Panc1 (cell line): Measurements from ENCODE around the gene B3GALT5. TPM values are rescaled to one million over a fixed set of nuclear protein-coding genes. Genes with fewer than 3 reads are reported as not detected.

Source experiments
- ATAC-seq: fragments of 200-7000 bp; cut with Tn5 transposase; 2 replicates; pipeline ENCODE4 v1.9.1; 2020; ENCODE audit warnings: mild to moderate bottlenecking, moderate library complexity
- BruUV-seq: library from RNA; stranded (reverse); fragments of 400-500 nt; replicated peaks from 2 replicates; lab custom pipeline; 2021; lab: Mats Ljungman, UMichigan
- CTCF ChIA-PET: fragments of 300-600 bp; sonication (Branson Sonifier 250); formaldehyde crosslinking; loops from one replicate; lab custom pipeline; 2022; ENCODE audit warnings: antibody characterized with exemption; lab: Charles Lee
- POLR2A ChIA-PET: fragments of 300-600 bp; sonication (Branson Sonifier 250); formaldehyde crosslinking; loops from one replicate; lab custom pipeline; 2022; ENCODE audit warnings: antibody characterized with exemption; lab: Charles Lee
- DNase-seq: peaks from one replicate; pipeline ENCODE4 v3.0.0-alpha.2; 2010; ENCODE audit warnings: low read depth, low spot score
- H3K27ac ChIP-seq: 2 replicates; pipeline ENCODE4 v1.5.1; 2011; ENCODE audit warnings: mild to moderate bottlenecking, low read length, inconsistent platforms
- H3K27me3 ChIP-seq: fragments of 200-500 bp; sonication (Bioruptor generic); 2 replicates; pipeline ENCODE4 v1.6.0; 2014; ENCODE audit warnings: low read length, inconsistent platforms; ENCODE audit not compliant: control insufficient read depth, insufficient read depth
- H3K36me3 ChIP-seq: fragments of 200-500 bp; sonication (Bioruptor generic); 2 replicates; pipeline ENCODE4 v1.5.1; 2014; ENCODE audit warnings: inconsistent platforms, mild to moderate bottlenecking, low read length, moderate library complexity; ENCODE audit not compliant: control insufficient read depth, insufficient read depth
- H3K4me1 ChIP-seq: 2 replicates; pipeline ENCODE4 v1.5.1; 2011; ENCODE audit warnings: inconsistent platforms, mild to moderate bottlenecking, low read length, moderate library complexity; ENCODE audit not compliant: control insufficient read depth, insufficient read depth
- H3K4me3 ChIP-seq, 2 experiments: 2 replicates each; pipeline ENCODE4 v1.5.1; 2011 to 2012; ENCODE audit warnings: low read depth in 2 of 2, low read length in 2 of 2, mild to moderate bottlenecking in 2 of 2, inconsistent platforms in 1 of 2, moderate library complexity in 1 of 2
- H3K9me3 ChIP-seq: fragments of 200-500 bp; sonication (Bioruptor generic); 2 replicates; pipeline ENCODE4 v1.5.1; 2014; ENCODE audit warnings: low read depth, mild to moderate bottlenecking, inconsistent platforms, low read length, moderate library complexity; ENCODE audit not compliant: control insufficient read depth, insufficient read depth
- CTCF ChIP-seq: fragments of 450-650 bp; IDR thresholded peaks from 2 replicates; pipeline ENCODE4 v1.5.1; 2017; ENCODE audit warnings: mild to moderate bottlenecking
- POLR2AphosphoS5 ChIP-seq: IDR thresholded peaks from 2 replicates; pipeline ENCODE4 v1.6.1; 2012; ENCODE audit warnings: mild to moderate bottlenecking, low read depth, low read length, moderate library complexity
- REST ChIP-seq, 2 experiments: IDR thresholded peaks; 2 replicates each; pipeline ENCODE4 v1.6.1; 2011 to 2012; ENCODE audit warnings: low read depth in 2 of 2, control low read depth in 1 of 2, low read length in 1 of 2, mild to moderate bottlenecking in 1 of 2, moderate library complexity in 1 of 2; ENCODE audit not compliant: insufficient read depth in 1 of 2
- SIN3A ChIP-seq: IDR thresholded peaks from 2 replicates; pipeline ENCODE4 v1.6.1; 2012; ENCODE audit warnings: low read depth, mild to moderate bottlenecking, low read length, moderate library complexity, borderline replicate concordance; ENCODE audit not compliant: insufficient read depth
- TCF7L2 ChIP-seq: IDR thresholded peaks from 2 replicates; pipeline ENCODE4 v1.6.1; 2011; ENCODE audit warnings: mild to moderate bottlenecking, low read depth, low read length, inconsistent platforms
- in situ Hi-C: cut with HindIII; loops from 2 replicates; pipeline ENCODE4 v1.10.0; 2016; ENCODE audit warnings: low sequenced_read_pairs, low pct_unique_long_range_greater_than_20kb
- intact Hi-C: fragments of 100-400 bp; cut with micrococcal nuclease; formaldehyde crosslinking; loops from one replicate; pipeline ENCODE4 v1.10.0; 2022; ENCODE audit not compliant: unreplicated experiment
- total RNA-seq: library from RNA; stranded (reverse); gene quantifications from one replicate; pipeline ENCODE4 v1.2.1, GENCODE V29; 2021; ENCODE audit not compliant: unreplicated experiment

The B3GALT5 gene
- total RNA-seq, 1 experiment from 2014 or later: 0.10 TPM

- POLR2A ChIA-PET: no interaction called here
- no peak overlapping the region for H3K27ac ChIP-seq
- no TSS peak for BruUV-seq
Measured at GRCh38 chr21:39681257-39681656, 68.5 kb downstream of the B3GALT5 start.

GRCh38 chr21:39681845-39682244, 69.1 kb downstream of the B3GALT5 start:
- no peaks in the 10 kb centered on the region for H3K36me3 ChIP-seq
- H3K4me1 ChIP-seq: no peaks in the 10 kb centered on the region
- BruUV-seq: no TSS peak
- no peak for ATAC-seq
- H3K9me3 ChIP-seq: no peaks in the 10 kb centered on the region
- TF ChIP-seq TCF7L2 (no peak), CTCF (no peak), SIN3A (no peak), POLR2AphosphoS5 (no peak), REST (IDR thresholded peaks at IDR 0.05; ENCODE audit: insufficient read depth in 1 of 2, low read depth in 2 of 2, low read length in 1 of 2) (no peak)
- no peak overlapping the region for H3K4me3 ChIP-seq
- no peak for DNase-seq
- H3K27me3 ChIP-seq: no peaks in the 10 kb centered on the region
- POLR2A ChIA-PET: no interaction called here
- H3K27ac ChIP-seq: no peak overlapping the region
- intact Hi-C loops (no loop called here), in situ Hi-C loops (no loop called here)
- CTCF ChIA-PET: no interaction called here

More at GRCh38 chr21:39681257-39681656, 68.5 kb downstream of the B3GALT5 start:
- CTCF ChIA-PET: no interaction called here
- intact Hi-C loops (no loop called here), in situ Hi-C loops (no loop called here)
- Histone ChIP-seq H3K27me3 (no peaks in the 10 kb centered on the region), H3K4me3 (no peak overlapping the region), H3K4me1 (no peaks in the 10 kb centered on the region), H3K9me3 (no peaks in the 10 kb centered on the region), H3K36me3 (no peaks in the 10 kb centered on the region)
- DNase-seq (no peak), ATAC-seq (no peak)
- no peak for TF ChIP-seq CTCF
- no peak for TF ChIP-seq TCF7L2
- TF ChIP-seq SIN3A: no peak

- CTCF ChIA-PET: no interaction called here
- H3K27me3 ChIP-seq: no peaks in the 10 kb centered on the region
- POLR2A ChIA-PET: no interaction called here
- H3K4me1 ChIP-seq: no peaks in the 10 kb centered on the region
- no peak overlapping the region for H3K27ac ChIP-seq
- in situ Hi-C loops: no loop called here
- intact Hi-C loops: no loop called here
- DNase-seq: no peak
- TF ChIP-seq REST (IDR thresholded peaks at IDR 0.05; ENCODE audit: insufficient read depth in 1 of 2, low read depth in 2 of 2, low read length in 1 of 2) (no peak), CTCF (no peak)
- ATAC-seq: no peak
- H3K4me3 ChIP-seq: no peak overlapping the region
- BruUV-seq: no TSS peak
- H3K36me3 ChIP-seq: no peaks in the 10 kb centered on the region
- H3K9me3 ChIP-seq: no peaks in the 10 kb centered on the region
Measured at GRCh38 chr21:39685236-39685635, 72.5 kb downstream of the B3GALT5 start.
